OCI-LY7 (cell line): ENCODE results near the gene VTI1A. TPM values are rescaled to one million over a fixed set of nuclear protein-coding genes. Genes with fewer than 3 reads are reported as not detected.

ENCODE experiments used
- BruUV-seq: library from RNA; stranded (reverse); fragments of 400-500 nt; replicated peaks from 2 replicates; lab custom pipeline; 2021; lab: Mats Ljungman, UMichigan
- CTCF ChIA-PET: fragments of 300-600 bp; sonication (Branson Sonifier 250); formaldehyde crosslinking; loops from one replicate; lab custom pipeline; 2022; ENCODE audit warnings: antibody characterized with exemption; ENCODE audit not compliant: unreplicated experiment; lab: Charles Lee
- POLR2A ChIA-PET: fragments of 300-600 bp; sonication (Branson Sonifier 250); formaldehyde crosslinking; loops from one replicate; lab custom pipeline; 2022; ENCODE audit warnings: antibody characterized with exemption; lab: Charles Lee
- DNase-seq: peaks from one replicate; pipeline ENCODE4 v3.0.0-alpha.2; 2015; ENCODE audit warnings: low spot score
- H2AFZ ChIP-seq: fragments of 200-600 bp; sonication (generic), shearing (Covaris generic); 2 replicates; pipeline ENCODE4 v1.6.1; 2014; ENCODE audit warnings: mild to moderate bottlenecking, antibody characterized with exemption, low read length, moderate library complexity
- H3K27ac ChIP-seq: fragments of 200-600 bp; sonication (generic); 2 replicates; pipeline ENCODE4 v1.5.1; 2014; ENCODE audit warnings: mixed run types, low read depth, mild to moderate bottlenecking, moderate library complexity, low read length, inconsistent platforms; ENCODE audit not compliant: poor library complexity, severe bottlenecking
- H3K36me3 ChIP-seq: fragments of 200-600 bp; sonication (generic); 2 replicates; pipeline ENCODE4 v1.6.1; 2014; ENCODE audit warnings: mild to moderate bottlenecking, antibody characterized with exemption, low read length, moderate library complexity, mixed read lengths; ENCODE audit not compliant: insufficient read depth
- H3K4me1 ChIP-seq: fragments of 200-600 bp; sonication (generic); 2 replicates; pipeline ENCODE4 v1.5.1; 2014; ENCODE audit warnings: mild to moderate bottlenecking, low read length; ENCODE audit not compliant: insufficient read depth, poor library complexity, severe bottlenecking
- H3K4me2 ChIP-seq: fragments of 200-600 bp; sonication (generic); 2 replicates; pipeline ENCODE4 v1.6.1; 2014; ENCODE audit warnings: mild to moderate bottlenecking, low read length
- H3K4me3 ChIP-seq: fragments of 200-600 bp; sonication (generic); 2 replicates; pipeline ENCODE4 v1.5.1; 2014; ENCODE audit warnings: mild to moderate bottlenecking, low read depth, low read length; ENCODE audit not compliant: poor library complexity, severe bottlenecking
- H3K79me2 ChIP-seq: fragments of 200-600 bp; sonication (generic); 2 replicates; pipeline ENCODE4 v1.6.1; 2016; ENCODE audit warnings: low read depth, mild to moderate bottlenecking, low read length, moderate library complexity, mixed read lengths; ENCODE audit not compliant: insufficient read depth
- H3K9me2 ChIP-seq: fragments of 200-600 bp; sonication (generic); 2 replicates; pipeline ENCODE4 v1.6.1; 2016; ENCODE audit warnings: mild to moderate bottlenecking, low read length, mixed read lengths; ENCODE audit not compliant: insufficient read depth
- H3K9me3 ChIP-seq: fragments of 200-600 bp; sonication (generic); 2 replicates; pipeline ENCODE4 v1.6.1; 2014; ENCODE audit warnings: mild to moderate bottlenecking, mixed run types, low read length, mixed read lengths
- H4K20me1 ChIP-seq: fragments of 200-600 bp; sonication (generic); 2 replicates; pipeline ENCODE4 v1.6.1; 2014; ENCODE audit warnings: mild to moderate bottlenecking, antibody characterized with exemption, low read length, moderate library complexity, mixed read lengths; ENCODE audit not compliant: insufficient read depth
- CTCF ChIP-seq: fragments of 200-600 bp; sonication (generic); conservative IDR thresholded peaks from 2 replicates; pipeline ENCODE4 v1.5.1; 2014; ENCODE audit warnings: mild to moderate bottlenecking, antibody characterized with exemption, low read length, moderate library complexity, mixed read lengths
- EZH2phosphoT487 ChIP-seq: fragments of 200-600 bp; sonication (generic); IDR thresholded peaks from 2 replicates; pipeline ENCODE4 v1.6.1; 2018; ENCODE audit warnings: low read depth, borderline replicate concordance, mild to moderate bottlenecking, mixed run types, antibody characterized with exemption, low read length, moderate library complexity, mixed read lengths
- intact Hi-C: fragments of 100-400 bp; cut with micrococcal nuclease; formaldehyde crosslinking; loops from one replicate; pipeline ENCODE4 v1.10.0; 2022; ENCODE audit not compliant: unreplicated experiment
- total RNA-seq, 2 experiments: library from RNA; depleted of rRNA in 1 of 2; stranded (reverse); fragments of >200 nt in 1 of 2; shearing (Covaris generic) in 1 of 2; gene quantifications; 2 replicates each; pipeline ENCODE4 v1.2.3, GENCODE V29; 2014 to 2022

The VTI1A gene
- total RNA-seq, 2 experiments from 2014 or later: 39.4 to 45.2 TPM

- CTCF ChIA-PET: no interaction called here
- Histone ChIP-seq H3K9me3 (no peaks in the 10 kb centered on the region), H2AFZ (no peak overlapping the region), H3K27ac (no peak overlapping the region), H3K36me3 (no peaks in the 10 kb centered on the region), H3K4me1 (no peaks in the 10 kb centered on the region), H3K79me2 (no peaks in the 10 kb centered on the region), H3K4me2 (no peak overlapping the region), H3K9me2 (no peaks in the 10 kb centered on the region), H3K4me3 (no peak overlapping the region), H4K20me1 (no peaks in the 10 kb centered on the region)
- no TSS peak for BruUV-seq
- no peak for TF ChIP-seq EZH2phosphoT487
- no peak for TF ChIP-seq CTCF
- POLR2A ChIA-PET: no interaction called here
- intact Hi-C loops: no loop called here
- DNase-seq: no peak
Observed at GRCh38 chr10:112847778-112848177, 400.8 kb downstream of the VTI1A start.

- TF ChIP-seq CTCF (no peak), EZH2phosphoT487 (no peak)
Observed at GRCh38 chr10:112848228-112848627, 401.2 kb downstream of the VTI1A start.

GRCh38 chr10:112848868-112849430, 401.9 kb downstream of the VTI1A start:
- no peaks in the 10 kb centered on the region for H3K9me3 ChIP-seq
- BruUV-seq: no TSS peak
- H3K36me3 ChIP-seq: no peaks in the 10 kb centered on the region
- H3K27ac ChIP-seq: no peak overlapping the region
- no peak overlapping the region for H2AFZ ChIP-seq
- ChIA-PET POLR2A (interaction anchor here (0.6 to 0.7 kb wide), 2 partner anchors 186 to 856 kb away, joined by 3 to 4 read pairs; no protein-coding TSS in a partner anchor), CTCF (no interaction called here)
- H3K79me2 ChIP-seq: no peaks in the 10 kb centered on the region
- H3K4me2 ChIP-seq: no peak overlapping the region
- H3K4me1 ChIP-seq: no peaks in the 10 kb centered on the region
- no peaks in the 10 kb centered on the region for H3K9me2 ChIP-seq
- no peak overlapping the region for H3K4me3 ChIP-seq
- intact Hi-C loops: no loop called here
- H4K20me1 ChIP-seq: no peaks in the 10 kb centered on the region
- no peak for TF ChIP-seq CTCF
- TF ChIP-seq EZH2phosphoT487: no peak
- DNase-seq: no peak

More at GRCh38 chr10:112848228-112848627, 401.2 kb downstream of the VTI1A start:
- intact Hi-C loops: no loop called here
- no peak overlapping the region for H3K4me3 ChIP-seq
- H4K20me1 ChIP-seq: no peaks in the 10 kb centered on the region
- H3K4me2 ChIP-seq: no peak overlapping the region
- ChIA-PET CTCF (no interaction called here), POLR2A (no interaction called here)
- no peak overlapping the region for H2AFZ ChIP-seq
- H3K9me2 ChIP-seq: no peaks in the 10 kb centered on the region
- no TSS peak for BruUV-seq
- H3K27ac ChIP-seq: no peak overlapping the region
- H3K79me2 ChIP-seq: no peaks in the 10 kb centered on the region
- DNase-seq: no peak
- H3K36me3 ChIP-seq: no peaks in the 10 kb centered on the region
- H3K4me1 ChIP-seq: no peaks in the 10 kb centered on the region
- no peaks in the 10 kb centered on the region for H3K9me3 ChIP-seq
